Measurements from ENCODE around the gene BAZ1B. TPM values are rescaled to one million over a fixed set of nuclear protein-coding genes. Genes with fewer than 3 reads are reported as not detected.

The BAZ1B gene
- total RNA-seq, 4 donors from 2014 or later: 18.8 to 40.4 (median 27.4) TPM

DNA sequence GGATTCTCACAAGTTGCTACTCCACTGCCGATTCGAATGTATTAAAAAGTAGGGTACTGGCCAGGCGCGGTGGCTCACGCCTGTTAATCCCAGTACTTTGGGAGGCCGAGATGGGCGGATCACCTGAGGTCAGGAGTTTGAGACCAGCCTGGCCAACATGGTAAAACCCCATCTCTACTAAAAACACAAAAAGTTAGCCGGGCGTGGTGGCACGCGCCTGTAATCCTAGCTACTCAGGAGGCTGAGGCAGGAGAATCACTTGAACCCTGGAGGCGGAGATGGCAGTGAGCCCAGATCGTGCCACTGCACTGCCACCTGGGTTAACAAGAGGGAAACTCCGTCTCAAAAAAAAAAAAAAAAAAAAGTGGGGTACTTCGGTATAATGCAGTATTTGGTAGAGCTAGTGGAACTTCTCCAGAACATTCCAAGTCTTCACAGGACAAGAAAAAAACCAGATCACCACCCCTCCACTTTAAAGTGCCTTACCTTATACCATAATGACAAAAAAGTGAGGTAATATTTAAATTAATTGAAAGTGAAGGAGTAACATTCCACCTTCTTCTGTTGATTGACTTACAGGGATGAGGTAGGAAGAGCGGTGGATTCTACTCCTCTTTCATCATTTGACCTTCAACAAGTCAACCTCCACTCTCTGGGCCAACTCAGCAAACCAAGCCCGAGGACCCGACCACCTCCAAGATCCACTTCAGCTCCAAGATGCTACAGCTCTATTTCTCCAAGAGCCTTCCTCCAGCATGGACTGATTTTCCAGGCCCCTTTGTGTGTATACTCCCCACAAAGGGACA, 2.0 kb downstream of the BAZ1B start:
- H3K27ac ChIP-seq: peak overlapping the region; percentile 92 to 99 (median 94)
- peaks cover 0 to 26% (median 0%) of the 10 kb centered on the region in 3 donors for H3K36me3 ChIP-seq
- H3K4me3 ChIP-seq: peak overlapping the region; percentile 59 to 95 (median 85)
- H3K4me1 ChIP-seq: peaks cover 21 to 60% (median 34%) of the 10 kb centered on the region in 3 donors
- no peak for DNase-seq
- 14 to 38% methylated on average over 6 to 14 of the region's 18 CpGs for WGBS, 2 donors
- no peaks in the 10 kb centered on the region for H3K9me3 ChIP-seq
- no peaks in the 10 kb centered on the region for H3K27me3 ChIP-seq
- intact Hi-C loops (cut with DNase I): loop anchor here (5.0 kb wide), 1 partner anchor 37 kb away; the partner anchor contains the start of gene BCL7B
- TF ChIP-seq, protein P1, sequence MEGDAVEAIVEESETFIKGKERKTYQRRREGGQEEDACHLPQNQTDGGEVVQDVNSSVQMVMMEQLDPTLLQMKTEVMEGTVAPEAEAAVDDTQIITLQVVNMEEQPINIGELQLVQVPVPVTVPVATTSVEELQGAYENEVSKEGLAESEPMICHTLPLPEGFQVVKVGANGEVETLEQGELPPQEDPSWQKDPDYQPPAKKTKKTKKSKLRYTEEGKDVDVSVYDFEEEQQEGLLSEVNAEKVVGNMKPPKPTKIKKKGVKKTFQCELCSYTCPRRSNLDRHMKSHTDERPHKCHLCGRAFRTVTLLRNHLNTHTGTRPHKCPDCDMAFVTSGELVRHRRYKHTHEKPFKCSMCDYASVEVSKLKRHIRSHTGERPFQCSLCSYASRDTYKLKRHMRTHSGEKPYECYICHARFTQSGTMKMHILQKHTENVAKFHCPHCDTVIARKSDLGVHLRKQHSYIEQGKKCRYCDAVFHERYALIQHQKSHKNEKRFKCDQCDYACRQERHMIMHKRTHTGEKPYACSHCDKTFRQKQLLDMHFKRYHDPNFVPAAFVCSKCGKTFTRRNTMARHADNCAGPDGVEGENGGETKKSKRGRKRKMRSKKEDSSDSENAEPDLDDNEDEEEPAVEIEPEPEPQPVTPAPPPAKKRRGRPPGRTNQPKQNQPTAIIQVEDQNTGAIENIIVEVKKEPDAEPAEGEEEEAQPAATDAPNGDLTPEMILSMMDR (IDR thresholded peaks at IDR 0.05): no peak
- no peak for TF ChIP-seq POLR2A (IDR thresholded peaks at IDR 0.05)

DNA sequence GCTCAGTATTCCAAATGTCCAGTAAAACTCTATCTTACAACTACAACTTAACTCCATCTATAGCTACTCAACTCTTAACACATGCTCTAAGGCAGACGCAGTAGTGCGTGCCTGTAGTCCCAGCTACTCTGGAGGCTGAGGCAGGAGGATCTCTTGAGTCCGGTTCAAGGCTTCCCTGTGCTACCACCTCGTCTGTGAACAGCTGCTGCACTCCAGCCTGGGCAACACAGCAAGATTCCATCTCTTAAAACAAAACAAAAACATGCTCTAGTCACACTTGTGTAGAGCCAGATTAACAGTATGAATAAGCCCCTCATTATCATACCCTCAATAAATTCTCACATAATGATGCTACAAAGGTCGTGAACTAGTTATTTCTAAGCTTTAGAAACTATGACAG, 3.6 kb downstream of the BAZ1B start:
- 69 to 80% methylated on average over 5 of the region's 5 CpGs for WGBS, 2 donors
- Histone ChIP-seq H3K4me3 (no peak overlapping the region), H3K27ac (no peak overlapping the region), H3K9me3 (no peaks in the 10 kb centered on the region), H3K27me3 (no peaks in the 10 kb centered on the region), H3K36me3 (peaks cover 0 to 42% (median 0%) of the 10 kb centered on the region in 3 donors), H3K4me1 (peaks cover 21 to 71% (median 34%) of the 10 kb centered on the region in 3 donors)
- intact Hi-C loops (cut with DNase I): no loop called here
- no peak for DNase-seq
- TF ChIP-seq, protein P1 (IDR thresholded peaks at IDR 0.05): no peak
- TF ChIP-seq POLR2A (IDR thresholded peaks at IDR 0.05): no peak

DNA sequence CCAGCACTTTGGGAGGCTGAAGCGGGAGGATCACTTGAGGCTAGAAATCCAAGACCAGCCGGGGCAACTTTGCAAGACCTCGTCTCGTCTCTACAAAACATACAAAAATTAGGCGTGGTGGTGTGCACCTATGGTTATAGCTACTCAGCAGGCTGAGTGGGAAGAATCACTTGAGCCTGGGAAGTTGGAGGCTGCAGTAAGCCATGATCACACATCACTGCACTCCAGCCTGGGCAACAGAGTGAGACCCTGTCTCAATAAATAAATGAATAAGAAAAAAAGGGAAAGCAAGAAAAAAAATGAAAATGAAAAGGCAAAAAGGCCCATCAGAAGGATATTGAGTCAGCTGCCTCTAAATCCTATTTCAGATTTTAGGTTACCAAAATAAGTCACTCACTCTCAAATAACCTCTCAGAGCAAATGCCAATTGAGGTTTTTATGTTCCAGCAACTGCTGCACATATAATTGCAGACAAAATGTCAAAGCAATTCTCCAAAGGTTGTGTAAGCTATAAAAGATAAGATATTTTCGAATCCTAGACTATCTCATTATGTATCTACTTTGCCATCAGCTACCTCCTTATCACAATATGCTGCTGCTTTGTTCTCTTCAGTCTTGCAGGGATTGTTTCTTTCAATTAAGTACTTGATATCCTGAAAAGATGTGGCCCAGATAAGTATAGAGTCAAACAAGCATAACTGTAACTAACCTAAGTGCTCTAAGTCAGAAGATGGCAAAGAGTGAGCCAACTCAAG, 4.7 kb downstream of the BAZ1B start:
- peaks cover 17 to 72% (median 27%) of the 10 kb centered on the region in 3 donors for H3K4me1 ChIP-seq
- no peak for TF ChIP-seq POLR2A (IDR thresholded peaks at IDR 0.05)
- TF ChIP-seq, protein P1 (IDR thresholded peaks at IDR 0.05): no peak
- no peaks in the 10 kb centered on the region for H3K27me3 ChIP-seq
- H3K36me3 ChIP-seq: peaks cover 0 to 50% (median 0%) of the 10 kb centered on the region in 3 donors
- whole genome bisulfite sequencing, 2 donors: 83 to 91% methylated on average over 6 of the region's 6 CpGs
- intact Hi-C loops (cut with DNase I): no loop called here
- DNase-seq: no peak
- no peak overlapping the region for H3K27ac ChIP-seq
- H3K9me3 ChIP-seq: no peaks in the 10 kb centered on the region
- H3K4me3 ChIP-seq: no peak overlapping the region

DNA sequence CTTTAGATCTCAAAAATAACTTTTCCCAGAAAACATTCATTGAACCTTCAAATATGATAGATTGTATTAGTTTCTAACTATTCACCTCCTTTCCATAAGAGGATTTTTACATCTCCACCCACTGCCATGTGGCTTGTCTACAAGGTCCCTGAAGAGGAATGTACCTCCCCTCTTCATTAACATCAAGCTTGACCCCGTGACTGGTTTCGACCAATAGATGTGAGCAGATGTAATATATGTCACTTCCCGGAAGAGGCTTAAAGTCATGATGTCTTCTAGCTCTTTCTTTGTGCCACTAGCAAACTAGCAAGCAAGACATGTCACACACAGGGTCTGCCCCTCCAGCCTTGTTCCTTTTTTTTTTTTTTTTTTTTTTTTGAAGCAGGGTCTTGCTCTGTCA, 6.9 kb downstream of the BAZ1B start:
- 93 to 96% methylated on average over 3 of the region's 3 CpGs for WGBS, 2 donors
- no peaks in the 10 kb centered on the region for H3K9me3 ChIP-seq
- no peak overlapping the region for H3K4me3 ChIP-seq
- no peak overlapping the region for H3K27ac ChIP-seq
- intact Hi-C loops (cut with DNase I): no loop called here
- DNase-seq: no peak
- H3K4me1 ChIP-seq: peaks cover 11 to 62% (median 22%) of the 10 kb centered on the region in 3 donors
- TF ChIP-seq POLR2A (IDR thresholded peaks at IDR 0.05): no peak
- TF ChIP-seq, protein P1 (IDR thresholded peaks at IDR 0.05): no peak
- peaks cover 0 to 61% (median 6%) of the 10 kb centered on the region in 3 donors for H3K36me3 ChIP-seq
- no peaks in the 10 kb centered on the region for H3K27me3 ChIP-seq

Measured in esophagus squamous epithelium (tissue), 5 donors.